Activated T-cell treated with anti-CD3 and anti-CD28 coated beads for 1 hour (primary cell): ENCODE results near the gene NOTUM.

Source experiments
- DNase-seq: peaks from one replicate; pipeline ENCODE4 v3.0.0-alpha.2; 2020; ENCODE audit warnings: low read depth

NOTUM gene

GRCh38 chr17:81977211-81977808 lies 16.3 kb upstream of the NOTUM start, which contains the start of gene ASPSCR1:
Gene ASPSCR1 (plus strand): TSS chr17:81977629. CDS start chr17:81977647, 18 bp downstream.
- peak; percentile 89 for DNase-seq

- DNase-seq, result no peak
Measured at GRCh38 chr17:81976332-81977210, 15.6 kb upstream of the NOTUM start.

GRCh38 chr17:81973432-81973831 lies 12.4 kb upstream of the NOTUM start:
- DNase-seq, result no peak

- no peak for DNase-seq
Measured at GRCh38 chr17:81968850-81969812, 8.1 kb upstream of the NOTUM start.

- no peak for DNase-seq
Measured at GRCh38 chr17:81968396-81968745, 7.4 kb upstream of the NOTUM start.

- peak; percentile 79 for DNase-seq
Measured at GRCh38 chr17:81967533-81968395, 6.8 kb upstream of the NOTUM start.

- DNase-seq, result no peak
Measured at GRCh38 chr17:81967244-81967532, 6.2 kb upstream of the NOTUM start.

- no peak for DNase-seq
Measured at GRCh38 chr17:81966343-81967243, 5.6 kb upstream of the NOTUM start.

GRCh38 chr17:81964081-81964849 lies 3.3 kb upstream of the NOTUM start:
- DNase-seq, result no peak

GRCh38 chr17:81962499-81963441 lies 1.8 kb upstream of the NOTUM start:
- DNase-seq, result no peak

GRCh38 chr17:81961521-81962498 lies 823 bp upstream of the NOTUM start:
- no peak for DNase-seq

- DNase-seq, result no peak
Measured at GRCh38 chr17:81960130-81960958, 643 bp downstream of the NOTUM start.

GRCh38 chr17:81959362-81960129 lies 1.4 kb downstream of the NOTUM start:
- DNase-seq, result peak; percentile 82

- no peak for DNase-seq
Measured at GRCh38 chr17:81958633-81959342, 2.2 kb downstream of the NOTUM start.
